Iris pigment epithelial cell (primary cell): ENCODE results near the gene ZNF124.
A peak's percentile ranks its signal among the peaks of the same experiment; 100 is the strongest.
"Not testable (repeated sequence)": the region's sequence is repeated elsewhere in the genome, so short reads cannot be mapped to it uniquely, and the experiment has no call there.

Source experiments
- DNase-seq: peaks from one replicate; pipeline ENCODE4 v3.0.0-alpha.2; 2011; ENCODE audit warnings: low read depth

The ZNF124 gene

GRCh38 chr1:247172996-247173395 lies 1.2 kb upstream of the ZNF124 start:
- no peak for DNase-seq

DNA sequence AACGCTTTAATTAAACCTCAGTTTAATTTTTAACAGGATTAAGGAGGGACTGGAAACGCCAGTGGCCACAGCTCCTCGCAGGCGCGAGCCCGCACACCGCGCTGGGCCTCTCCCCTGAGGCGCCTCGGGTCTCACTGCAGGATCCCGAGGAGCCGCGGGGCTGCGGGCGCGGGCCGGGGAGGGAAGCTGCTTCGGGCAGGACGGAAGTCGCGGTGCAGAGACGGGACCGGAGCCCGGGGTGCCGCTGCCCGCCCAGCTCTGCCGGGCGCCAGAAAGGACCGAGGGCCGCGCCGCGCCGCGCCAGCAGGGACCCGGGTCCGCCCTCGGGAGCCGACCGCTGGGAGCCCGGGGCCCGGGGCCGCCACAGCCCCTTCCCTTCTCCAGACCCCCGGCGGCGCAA lies 377 bp downstream of the ZNF124 start:
- not testable (repeated sequence) for DNase-seq

GRCh38 chr1:247165674-247166073 lies 6.1 kb downstream of the ZNF124 start:
- no peak for DNase-seq

DNA sequence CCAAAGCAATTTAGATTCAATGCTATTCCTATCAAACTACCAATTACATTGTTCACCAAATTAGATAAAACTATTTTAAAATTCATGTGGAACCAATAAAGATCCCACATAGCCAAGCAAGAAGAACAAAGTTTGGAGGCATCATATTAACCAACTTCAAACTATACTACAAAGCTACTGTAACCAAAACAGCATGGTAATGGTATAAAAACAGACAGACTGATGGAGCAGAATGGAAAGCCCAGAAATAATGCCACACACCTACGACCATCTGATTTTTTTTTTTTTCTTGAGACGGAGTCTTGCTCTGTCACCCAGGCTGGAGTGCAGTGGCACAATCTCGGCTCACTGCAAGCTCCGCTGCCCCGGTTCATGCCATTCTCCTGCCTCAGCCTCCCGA lies 7.1 kb downstream of the ZNF124 start:
- DNase-seq: no peak

- no peak for DNase-seq
Measured at GRCh38 chr1:247156787-247157232, 15.0 kb downstream of the ZNF124 start.

DNA sequence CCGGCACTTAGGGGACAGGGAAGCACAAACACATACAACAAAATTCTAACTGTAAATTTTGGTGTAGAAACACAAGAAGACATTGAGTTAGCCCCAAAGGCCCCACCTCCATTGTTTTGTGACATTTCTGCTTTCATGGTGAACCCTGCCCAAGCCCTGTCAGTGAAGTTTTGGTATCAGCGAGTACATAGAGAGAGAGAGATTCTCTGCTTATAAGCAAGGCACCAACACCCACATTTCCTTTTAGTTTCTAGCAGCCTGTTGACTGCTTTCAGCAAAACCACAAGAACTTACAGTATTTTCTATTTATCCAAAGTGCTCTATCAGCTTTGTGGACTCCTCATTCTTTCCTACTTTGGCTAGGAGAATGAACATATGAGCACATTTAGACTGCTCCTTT lies 24.0 kb downstream of the ZNF124 start:
- DNase-seq: peak; percentile 40

- DNase-seq: not testable (repeated sequence)
Measured at GRCh38 chr1:247147120-247147519, 24.7 kb downstream of the ZNF124 start.

DNA sequence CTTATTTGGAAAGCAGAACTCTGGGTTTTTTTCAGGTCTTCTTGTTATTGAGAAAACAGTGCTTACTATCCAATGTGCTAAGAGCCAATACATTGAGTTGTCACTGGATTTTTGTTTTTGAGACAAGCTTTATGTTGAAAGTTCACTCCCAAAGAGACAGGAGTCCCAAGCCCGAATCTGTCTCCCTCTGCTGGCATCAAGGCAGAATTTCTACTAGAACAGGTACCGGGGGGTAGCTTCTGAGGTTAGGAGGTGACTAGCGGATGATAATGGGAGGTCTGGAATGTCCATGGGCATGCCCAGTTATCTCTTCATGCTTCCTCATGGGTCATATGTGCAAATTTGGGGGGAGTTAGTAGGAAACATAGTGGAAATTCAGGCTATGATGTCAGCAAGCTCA lies 25.1 kb downstream of the ZNF124 start:
- no peak for DNase-seq

DNA sequence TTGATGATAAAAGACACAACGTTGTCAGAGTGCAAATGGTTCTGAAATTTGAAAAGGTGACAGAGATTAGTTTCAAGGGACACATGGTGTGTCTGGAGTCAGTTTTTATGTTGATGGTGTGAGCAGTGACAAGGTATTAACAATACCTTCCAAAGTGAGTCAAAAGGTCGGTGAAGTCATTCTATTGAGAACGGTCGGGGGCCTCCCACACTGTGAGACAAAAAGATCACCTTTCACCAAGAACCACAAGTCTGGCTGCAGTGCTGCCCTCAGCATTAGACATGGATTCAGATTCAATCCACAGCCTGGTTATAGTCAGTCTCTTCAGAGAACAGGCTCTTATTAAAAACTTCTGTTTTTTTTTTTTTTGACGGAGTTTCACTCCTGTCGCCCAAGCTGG lies 26.5 kb downstream of the ZNF124 start:
- no peak for DNase-seq

DNA sequence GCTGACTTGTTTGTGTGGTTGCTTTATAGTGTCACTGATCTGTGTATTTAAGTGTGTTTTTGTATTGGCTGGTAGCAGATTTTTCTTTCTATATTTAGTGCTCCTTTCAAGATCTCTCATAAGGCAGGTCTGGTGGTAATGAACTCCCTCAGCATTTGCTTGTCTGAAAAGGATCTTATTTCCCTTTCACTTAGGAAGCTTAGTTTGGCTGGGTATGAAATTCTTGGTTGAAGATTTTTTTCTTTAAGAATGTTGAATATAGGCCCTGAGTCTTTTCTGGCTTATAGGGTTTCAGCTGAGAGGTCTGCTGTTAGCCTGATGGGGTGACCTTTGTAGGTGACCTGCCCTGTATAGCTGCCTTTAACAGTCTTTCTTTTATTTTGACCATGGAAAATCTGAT lies 32.3 kb downstream of the ZNF124 start:
- DNase-seq: not testable (repeated sequence)

- no peak for DNase-seq
Measured at GRCh38 chr1:247131236-247131635, 40.6 kb downstream of the ZNF124 start.

DNA sequence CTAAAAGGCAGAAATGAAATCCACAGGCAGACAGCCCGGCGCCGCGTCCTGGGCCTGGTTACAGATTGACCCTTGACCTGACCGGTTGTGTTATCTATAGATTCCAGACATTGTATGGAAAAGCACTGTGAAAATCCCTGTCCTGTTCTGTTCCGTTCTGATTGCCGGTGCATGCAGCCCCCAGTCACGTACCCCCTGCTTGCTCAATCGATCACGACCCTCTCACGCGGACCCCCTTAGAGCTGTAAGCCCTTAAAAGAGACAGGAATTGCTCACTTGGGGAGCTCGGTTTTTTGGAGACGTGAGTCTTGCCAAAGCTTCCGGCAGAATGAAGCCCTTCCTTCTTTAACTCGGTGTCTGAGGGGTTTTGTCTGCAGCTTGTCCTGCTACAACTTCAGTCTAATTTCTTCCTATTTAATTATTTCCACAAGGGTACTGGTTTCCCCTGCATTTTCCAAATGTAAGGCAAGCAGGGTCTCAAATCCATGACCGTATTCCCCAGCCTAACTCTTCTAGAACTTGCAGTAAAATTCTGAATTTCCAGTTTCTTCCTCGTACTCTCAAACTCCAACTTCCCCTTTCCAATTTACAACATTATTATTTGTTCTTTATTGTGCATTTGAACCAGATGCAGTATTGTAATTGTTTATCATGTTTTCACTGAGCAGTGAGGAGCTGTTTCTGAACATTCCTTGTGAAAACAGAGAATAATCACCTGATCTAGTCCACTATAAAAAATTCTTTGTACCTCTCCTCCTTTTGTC lies 44.1 kb downstream of the ZNF124 start:
- not testable (repeated sequence) for DNase-seq

DNA sequence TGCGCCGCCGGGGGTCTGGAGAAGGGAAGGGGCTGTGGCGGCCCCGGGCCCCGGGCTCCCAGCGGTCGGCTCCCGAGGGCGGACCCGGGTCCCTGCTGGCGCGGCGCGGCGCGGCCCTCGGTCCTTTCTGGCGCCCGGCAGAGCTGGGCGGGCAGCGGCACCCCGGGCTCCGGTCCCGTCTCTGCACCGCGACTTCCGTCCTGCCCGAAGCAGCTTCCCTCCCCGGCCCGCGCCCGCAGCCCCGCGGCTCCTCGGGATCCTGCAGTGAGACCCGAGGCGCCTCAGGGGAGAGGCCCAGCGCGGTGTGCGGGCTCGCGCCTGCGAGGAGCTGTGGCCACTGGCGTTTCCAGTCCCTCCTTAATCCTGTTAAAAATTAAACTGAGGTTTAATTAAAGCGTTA lies 45.2 kb downstream of the ZNF124 start:
- DNase-seq: not testable (repeated sequence)

- DNase-seq: not testable (repeated sequence)
Measured at GRCh38 chr1:247126166-247126565, 45.7 kb downstream of the ZNF124 start.

DNA sequence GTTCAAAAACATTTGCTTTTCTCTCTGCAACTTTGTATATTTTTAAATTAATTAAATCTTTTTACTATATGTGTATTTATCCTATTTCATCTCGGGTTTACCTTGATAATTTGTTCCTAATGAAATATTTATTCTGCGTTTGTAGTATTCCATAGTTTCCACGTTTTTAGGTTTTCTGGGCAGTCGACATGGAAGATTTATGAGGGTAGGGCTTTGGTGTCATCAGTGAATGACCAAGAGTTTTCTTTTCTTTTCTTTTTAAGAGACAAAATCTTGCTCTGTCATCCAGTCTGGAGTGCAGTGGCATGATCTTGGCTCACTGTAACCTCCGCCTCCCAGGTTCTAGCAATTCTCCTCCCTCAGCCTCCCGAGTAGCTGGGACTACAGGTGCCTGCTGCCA lies 50.4 kb downstream of the ZNF124 start:
- no peak for DNase-seq

DNA sequence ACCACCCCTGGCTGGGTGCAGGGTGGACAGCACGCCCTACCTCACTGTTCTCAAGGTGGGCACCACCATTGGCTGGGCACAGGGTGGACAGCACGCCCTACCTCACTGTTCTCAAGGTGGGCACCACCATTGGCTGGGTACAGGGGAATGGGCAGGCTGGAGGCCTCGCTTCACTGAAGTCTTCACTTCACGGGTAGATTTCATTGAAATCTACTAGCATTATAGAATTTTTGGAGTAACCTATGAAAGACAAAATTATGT lies 51.5 kb downstream of the ZNF124 start:
- DNase-seq: not testable (repeated sequence)

- DNase-seq: no peak
Measured at GRCh38 chr1:247119600-247120407, 52.0 kb downstream of the ZNF124 start.

DNA sequence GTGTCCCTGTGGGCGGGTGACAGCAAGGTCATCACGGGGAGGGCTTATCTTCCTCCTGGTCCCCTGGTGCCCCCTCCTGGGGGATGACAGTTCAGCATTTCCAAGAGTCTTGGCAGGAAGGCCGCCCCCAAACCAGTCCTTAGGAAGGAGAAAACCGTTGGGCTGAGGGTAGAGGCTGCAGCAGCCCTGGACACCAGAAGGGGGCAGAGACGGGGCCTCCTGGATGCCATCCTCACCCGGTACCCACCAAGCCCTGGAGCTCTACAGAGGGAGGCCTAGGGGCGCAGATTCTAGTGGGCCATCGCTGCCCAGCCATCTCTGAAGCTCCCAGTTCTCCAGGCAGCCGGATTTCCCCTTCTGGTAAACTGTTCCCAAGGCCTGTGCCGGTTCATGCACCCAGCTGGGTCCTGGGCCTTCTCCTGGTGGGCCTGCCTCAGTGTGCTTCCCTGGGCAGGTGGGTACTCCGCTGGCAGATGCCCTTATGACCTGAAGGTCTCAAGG lies 52.8 kb downstream of the ZNF124 start:
- peak; percentile 38 for DNase-seq

DNA sequence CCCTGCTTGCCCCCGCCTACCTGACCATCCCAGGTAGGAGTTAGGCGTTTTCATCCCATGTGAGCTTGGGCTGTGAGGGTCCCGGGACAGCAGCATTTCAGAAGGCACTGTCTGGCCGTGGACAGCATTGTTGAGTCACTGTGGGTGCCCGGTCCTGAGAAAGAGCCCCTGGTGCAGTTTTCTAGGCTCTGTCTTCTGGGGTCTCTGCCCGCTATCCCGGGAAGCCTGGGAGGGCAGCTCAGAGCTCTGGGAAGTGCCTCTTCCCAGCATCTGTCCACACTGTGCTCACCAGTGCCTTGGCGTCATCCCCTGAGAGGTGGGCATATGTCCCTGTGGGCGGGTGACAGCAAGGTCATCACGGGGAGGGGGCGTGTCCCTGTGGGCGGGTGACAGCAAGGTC lies 56.3 kb downstream of the ZNF124 start:
- no peak for DNase-seq

DNA sequence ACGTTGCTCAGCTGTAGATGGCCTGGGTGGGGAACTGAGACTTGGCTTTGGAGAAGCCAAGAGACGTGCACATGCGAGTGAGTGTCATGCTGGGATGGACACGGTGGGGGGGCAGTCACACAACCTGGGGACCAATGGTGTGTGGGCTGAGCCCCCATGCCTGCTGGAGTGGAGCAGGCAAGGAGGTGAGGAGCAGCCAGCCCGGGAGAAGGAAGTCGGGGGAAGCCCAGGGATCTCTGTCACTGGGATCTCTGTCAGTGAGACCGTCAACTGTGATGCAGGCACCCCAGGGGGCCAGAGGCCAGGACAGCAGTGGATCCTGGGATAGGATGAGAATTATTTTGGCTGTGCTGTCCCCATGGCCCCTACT lies 56.7 kb downstream of the ZNF124 start:
- DNase-seq: no peak

GRCh38 chr1:247114351-247115140 lies 57.3 kb downstream of the ZNF124 start:
- DNase-seq: no peak

- DNase-seq: no peak
Measured at GRCh38 chr1:247113733-247114271, 58.0 kb downstream of the ZNF124 start.
